ENCODE measurements around the gene GPR26.
"Not testable (repeated sequence)": the region's sequence is repeated elsewhere in the genome, so short reads cannot be mapped to it uniquely, and the experiment has no call there.

The GPR26 gene

DNA sequence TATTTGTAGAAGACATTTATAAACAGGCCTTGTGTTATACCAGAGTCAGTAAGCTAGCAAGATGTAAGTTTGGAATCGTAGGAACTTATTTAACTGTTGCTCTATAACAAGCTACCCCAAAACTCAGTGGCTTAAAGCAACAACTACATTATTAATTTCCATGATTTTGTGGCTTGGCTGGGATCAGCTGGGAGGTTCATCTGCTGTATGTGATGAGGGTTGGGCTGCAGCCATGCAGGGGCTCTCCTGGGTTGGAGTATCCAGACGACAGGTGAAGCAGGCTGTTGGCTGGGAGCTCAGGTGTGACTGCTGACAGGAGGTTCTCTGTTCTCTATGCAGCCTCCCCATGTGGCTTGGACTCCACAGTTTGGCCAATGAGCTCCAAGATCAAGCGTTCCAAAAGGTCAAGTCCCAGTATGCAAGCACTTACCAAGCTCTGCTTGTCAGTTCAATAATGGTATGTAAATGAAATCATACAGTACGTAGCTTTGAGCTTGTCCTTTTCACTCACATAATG lies 52.4 kb downstream of the GPR26 start:
- DNase-seq, result no peak

DNA sequence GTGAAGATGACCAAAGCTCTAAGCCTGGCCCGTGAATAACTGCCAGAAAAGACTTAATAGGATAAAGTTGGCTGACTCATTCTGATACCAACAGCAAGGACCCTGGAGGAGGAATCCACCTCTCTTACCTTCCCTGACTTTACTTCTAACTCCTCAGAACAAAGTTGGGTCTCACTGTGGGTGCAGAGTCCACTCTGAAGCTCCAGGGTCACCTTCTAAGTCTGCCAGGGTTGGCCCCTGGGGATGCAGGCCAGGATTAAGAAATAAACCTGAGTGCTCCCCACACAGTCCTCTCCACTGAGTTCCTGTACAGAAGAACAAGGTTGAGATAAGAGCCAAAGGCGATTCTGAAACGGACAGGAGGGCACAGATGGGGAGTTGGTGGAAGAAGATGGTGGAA lies 54.4 kb downstream of the GPR26 start:
- no peak for DNase-seq

DNA sequence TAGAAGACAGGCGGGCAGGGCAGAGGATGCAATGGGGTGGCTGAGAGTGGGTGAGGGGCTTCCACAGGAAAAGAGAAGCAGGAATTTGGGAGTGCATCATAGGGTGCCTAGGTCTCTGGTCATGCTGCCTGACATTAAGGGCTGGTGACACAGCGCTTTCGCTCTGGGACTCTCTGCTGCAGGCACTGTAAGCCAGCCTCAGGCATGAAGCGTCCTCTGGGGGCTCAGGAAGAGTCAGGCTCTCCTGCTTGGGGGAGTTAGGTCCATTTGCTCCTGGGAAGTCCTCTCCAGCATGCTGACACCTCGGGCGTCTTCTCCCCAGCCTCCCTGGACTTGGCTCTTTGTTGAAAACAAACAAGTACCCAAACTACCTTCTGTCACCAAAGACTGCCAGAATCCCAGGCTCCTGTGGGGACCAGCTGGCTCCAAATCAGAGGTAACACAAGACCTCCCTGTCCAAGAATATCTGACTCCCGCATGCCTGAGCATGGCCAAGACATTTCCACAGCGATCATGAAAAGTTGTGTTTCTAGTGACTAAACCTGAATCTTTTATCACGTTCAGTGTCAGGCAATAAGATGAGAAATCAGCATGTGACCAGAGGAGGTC lies 55.4 kb downstream of the GPR26 start:
- DNase-seq, result no peak

DNA sequence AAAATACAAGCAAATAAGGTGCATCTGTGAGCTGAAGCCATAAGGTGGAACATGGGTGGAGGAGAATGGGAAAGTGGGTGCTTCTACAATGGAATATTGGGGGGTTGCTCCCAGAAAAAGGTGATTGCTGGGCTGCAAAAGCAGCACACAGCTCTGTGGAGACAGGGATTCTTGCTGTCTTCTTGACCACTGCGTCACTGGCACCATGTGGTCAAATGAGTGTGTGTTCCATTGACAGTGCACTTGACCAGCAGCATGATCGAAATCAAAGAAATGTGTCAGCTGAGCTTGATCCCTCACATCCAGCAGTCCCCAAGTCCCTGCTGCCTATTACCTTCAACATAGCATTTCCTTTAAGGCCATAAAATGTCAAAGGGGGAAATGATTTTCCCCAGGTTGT lies 56.2 kb downstream of the GPR26 start:
- no peak for DNase-seq

DNA sequence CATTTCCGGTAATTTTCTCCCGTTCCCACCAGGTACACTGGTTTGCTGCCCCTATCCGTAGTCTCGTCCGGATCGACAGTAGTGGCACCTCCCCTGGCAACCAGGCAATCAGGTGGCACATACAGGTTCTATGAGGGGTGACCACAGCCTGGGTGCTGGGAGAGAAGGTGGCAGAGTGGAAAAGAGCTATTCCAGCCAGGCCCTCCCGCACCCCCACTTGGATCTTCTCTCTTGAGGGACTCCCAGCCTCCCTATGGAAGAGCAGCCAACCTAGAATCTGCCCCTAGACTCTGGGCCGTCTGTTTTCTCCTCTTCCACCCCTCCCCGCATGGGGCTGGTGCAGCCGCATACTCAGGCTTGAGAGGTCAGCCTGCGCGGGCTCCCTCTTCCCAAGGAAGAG lies 58.6 kb downstream of the GPR26 start:
- DNase-seq, result no peak

DNA sequence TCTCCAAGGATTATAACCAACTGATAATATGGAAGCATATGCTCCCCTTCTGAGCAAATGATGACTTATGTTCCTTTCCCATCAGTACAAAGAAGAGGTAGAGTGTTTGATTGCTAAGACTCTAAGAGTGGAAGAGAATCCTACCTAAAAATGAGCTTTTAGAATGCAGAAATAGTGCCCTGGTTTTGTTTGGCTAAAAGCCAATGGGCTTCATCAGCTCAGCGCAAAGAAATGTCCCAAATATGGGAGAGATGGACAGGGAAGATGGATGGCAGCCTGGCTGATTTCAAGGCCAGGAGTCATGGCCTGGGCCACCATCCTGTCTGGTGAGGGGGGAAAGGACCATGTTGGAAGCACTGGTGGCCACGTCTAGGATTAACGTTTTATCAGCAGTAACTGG lies 60.2 kb downstream of the GPR26 start:
- no peak for DNase-seq

DNA sequence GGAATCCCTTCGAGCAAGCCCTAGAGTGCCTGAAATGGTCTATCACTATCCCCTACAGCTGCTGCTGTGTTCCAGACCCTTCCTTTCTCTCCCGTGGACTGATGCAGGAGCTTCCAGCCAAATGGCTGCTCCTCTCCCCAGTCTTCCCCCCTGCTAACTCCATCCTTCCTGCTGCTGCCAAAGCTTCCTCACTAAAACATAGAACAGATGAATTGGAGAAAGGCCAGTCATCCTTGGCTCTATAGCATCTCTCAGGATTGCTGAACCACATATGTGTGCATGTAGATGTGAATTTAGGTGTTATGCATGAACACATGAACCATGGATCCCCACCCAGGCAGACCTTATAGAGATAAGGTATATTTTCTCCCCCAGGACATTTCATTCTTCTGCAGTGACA lies 60.7 kb downstream of the GPR26 start:
- no peak for DNase-seq

DNA sequence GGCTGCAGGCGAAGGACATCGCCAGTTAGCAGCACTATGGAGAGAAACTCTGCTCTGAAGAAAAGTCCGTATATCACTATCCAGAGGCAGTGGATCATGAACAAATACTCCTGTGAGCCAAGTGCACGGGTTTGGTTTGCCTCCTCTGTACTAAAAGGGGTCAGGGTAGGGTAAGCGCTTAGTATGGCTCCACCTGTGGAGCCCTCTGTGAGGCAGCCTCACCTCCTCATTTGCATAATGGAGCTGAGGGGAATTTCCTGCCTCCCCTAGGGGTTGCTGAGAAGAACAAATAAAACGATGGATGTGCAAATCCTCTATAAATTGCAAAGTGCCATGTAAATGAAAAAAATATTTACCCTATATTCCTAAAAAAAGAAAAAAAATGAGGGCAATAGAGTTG lies 63.4 kb downstream of the GPR26 start:
- DNase-seq, result no peak

DNA sequence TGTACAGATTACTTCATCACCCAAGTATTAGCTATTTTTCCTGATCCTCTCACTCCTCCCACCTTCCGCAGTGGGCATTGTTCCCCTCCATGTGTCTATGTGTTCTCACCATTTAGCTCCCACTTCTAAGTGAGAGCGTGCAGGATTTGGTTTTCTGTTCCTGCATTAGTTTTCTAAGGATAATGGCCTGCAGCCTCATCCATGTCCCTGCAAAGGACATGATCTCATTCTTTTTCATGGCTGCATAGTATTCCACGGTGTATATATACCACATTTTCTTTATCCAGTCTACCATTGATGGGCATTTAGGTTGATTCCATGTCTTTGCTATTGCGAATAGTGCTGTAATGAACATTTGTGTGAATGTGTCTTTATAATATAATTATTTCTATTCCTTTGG lies 70.8 kb downstream of the GPR26 start:
- DNase-seq, result not testable (repeated sequence)

DNA sequence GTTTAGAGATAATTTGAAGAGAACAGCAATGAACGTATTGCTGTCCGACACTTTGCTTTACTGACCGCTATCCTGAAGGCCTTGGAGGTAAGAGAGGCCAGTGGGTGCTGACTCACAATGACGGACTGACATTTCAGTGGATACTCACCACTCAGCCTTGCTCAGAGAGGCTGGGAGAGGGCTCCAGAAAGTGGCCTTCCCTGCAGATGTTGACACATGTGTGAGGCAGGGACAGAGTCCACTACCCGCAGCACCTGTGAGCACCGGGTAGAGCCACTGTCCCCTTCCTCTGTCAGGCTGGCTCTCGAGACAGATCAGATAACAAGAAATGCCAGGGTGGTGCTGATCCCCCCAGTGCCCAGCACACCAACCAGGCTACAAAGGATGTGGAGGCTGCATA lies 75.0 kb downstream of the GPR26 start:
- no peak for DNase-seq

DNA sequence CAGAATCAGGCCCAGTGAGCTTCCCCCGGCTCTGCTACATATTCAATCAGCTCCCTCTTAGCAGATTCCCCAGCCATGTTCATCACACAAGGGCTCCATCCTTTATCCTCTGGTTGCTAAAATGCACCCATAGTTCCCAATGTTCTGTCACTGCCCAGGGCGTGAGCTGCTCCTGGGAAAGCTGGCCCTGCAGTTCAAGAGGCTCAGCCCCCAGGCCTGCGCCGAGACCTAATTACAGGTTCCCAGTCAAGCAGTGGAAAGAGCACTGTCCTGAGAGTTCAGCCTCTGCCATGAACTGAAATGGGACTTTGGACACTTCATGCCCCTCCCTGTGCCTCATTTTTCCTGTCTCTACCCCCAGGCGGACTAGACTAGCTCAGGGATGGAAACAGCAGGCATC lies 75.6 kb downstream of the GPR26 start:
- no peak for DNase-seq

DNA sequence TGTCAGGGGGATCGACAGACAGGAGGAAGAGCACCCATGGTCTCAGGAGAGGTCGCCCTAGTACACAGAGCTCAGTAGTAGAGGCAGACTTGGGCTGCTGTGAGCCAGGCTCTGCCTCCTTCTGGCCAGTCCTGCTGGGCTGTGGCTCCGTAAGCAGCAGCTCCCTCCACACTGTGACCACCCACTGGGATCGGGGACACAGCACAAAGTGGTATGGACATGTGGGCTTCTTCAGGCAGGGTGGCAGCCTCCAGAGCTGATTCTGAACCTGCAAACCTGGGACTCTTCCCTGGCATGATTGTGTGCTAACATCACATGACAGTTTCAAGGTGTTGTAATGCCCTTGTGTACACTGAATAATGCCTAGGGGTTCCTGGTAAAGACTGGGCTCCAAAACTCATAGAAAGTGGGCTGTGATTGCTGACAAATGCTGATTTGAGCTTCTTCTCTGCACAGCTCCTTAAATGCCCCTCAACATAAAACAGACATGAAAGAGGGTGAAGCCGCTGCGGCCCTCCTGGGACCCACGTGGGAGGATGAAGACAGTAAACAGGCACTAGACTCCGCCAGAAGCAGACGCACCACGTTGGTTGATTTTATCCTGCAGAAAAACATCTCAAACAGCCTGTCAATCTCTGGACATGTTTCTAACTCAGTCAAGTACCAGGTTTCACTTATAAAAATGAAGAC lies 76.7 kb downstream of the GPR26 start:
- no peak for DNase-seq

DNA sequence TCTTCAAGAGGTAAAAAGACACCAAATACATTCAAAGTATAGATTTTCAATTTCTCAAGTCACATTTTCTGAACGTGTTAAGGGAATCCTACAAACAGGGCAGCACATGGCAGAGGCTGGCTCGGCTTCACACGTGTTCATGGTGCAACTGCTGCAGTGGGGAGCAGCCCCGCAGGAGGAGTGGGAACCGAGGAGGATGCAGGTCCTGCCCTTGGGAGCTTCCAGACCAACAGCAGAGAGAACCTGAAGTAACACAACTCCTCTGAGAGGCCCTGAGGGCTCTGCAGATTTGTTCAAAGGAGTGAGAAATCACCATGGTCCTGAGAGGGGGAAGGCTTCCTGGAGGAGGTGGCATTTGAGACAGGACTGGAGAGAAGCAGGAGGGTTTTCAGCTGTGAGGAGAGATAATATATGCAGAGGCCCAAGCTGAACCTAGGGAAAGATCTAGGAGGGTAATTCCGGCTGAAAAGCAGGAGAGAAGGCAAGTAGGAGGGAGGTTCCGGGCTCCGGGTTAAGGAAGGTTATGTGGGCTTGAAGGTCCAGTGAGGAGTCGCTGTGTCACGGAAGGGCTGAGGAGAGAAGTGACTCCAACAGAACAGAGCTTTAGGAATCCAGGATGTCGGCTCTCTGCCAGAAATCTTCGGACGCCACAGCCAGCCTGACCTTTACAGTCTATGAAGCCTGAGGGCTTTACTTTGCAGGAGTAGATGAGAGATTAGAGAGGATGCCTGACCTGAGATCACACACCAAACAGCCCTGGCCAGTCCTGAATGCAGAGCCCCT lies 77.5 kb downstream of the GPR26 start:
- DNase-seq, result no peak

DNA sequence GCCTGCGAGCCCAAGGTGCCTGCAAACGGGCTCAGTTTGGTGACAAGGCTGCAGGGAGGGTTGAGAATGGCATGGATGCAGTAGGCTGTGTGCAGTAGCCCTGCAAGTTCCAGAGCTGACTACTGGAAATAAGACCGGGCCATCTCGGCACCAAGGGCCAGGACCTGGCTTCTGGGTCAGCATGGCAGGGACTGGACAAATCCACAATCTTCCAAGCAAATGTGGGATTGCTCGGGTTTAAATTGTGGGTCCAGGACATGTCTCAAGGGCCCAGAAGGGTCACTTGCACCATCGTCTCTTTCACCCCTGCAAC lies 78.0 kb downstream of the GPR26 start:
- DNase-seq, result no peak

Measured in femur (tissue), 1 donor.